ENCODE data around the gene NEU2.

- no peak for TF ChIP-seq CTCF (IDR thresholded peaks at IDR 0.05; ENCODE audit: poor library complexity)
- TF ChIP-seq EZH2 (IDR thresholded peaks at IDR 0.05; ENCODE audit: borderline replicate concordance): no peak
- TF ChIP-seq EZH2phosphoT487 (IDR thresholded peaks at IDR 0.05; ENCODE audit: low read depth, severe bottlenecking, unreplicated experiment): no peak
Measured at GRCh38 chr2:233044974-233045605, 12.6 kb downstream of the NEU2 start.

Measured in hepatocyte (in vitro differentiated cells).